Kidney (tissue), 14 donors: ENCODE results near the gene SMURF1. TPM values are rescaled to one million over a fixed set of nuclear protein-coding genes. Genes with fewer than 3 reads are reported as not detected.

Experiments
- DNase-seq, 5 donors: peaks; one replicate each; pipeline ENCODE4 v3.0.0-alpha.2; 2013 to 2020
- FAIRE-seq: peaks from 2 replicates; lab custom pipeline; 2012; peaks lifted over from hg19 to GRCh38; lab: Jason Lieb, UNC
- H3K27ac ChIP-seq, 2 donors: one replicate each; pipeline ENCODE4 v1.7.0; 2013; ENCODE audit warnings: low read depth in 2 of 2, low read length in 2 of 2, inconsistent platforms in 1 of 2
- H3K27me3 ChIP-seq: one replicate; pipeline ENCODE4 v1.7.1; 2013; ENCODE audit warnings: low read length, inconsistent platforms; ENCODE audit not compliant: control insufficient read depth, insufficient read depth
- H3K36me3 ChIP-seq, 3 donors: one replicate each; pipeline versions ENCODE4 v1.7.0 to v1.7.1; 2013; ENCODE audit warnings: low read length in 3 of 3, control low read depth in 1 of 3, inconsistent platforms in 1 of 3; ENCODE audit not compliant: insufficient read depth in 3 of 3, control insufficient read depth in 2 of 3
- H3K4me1 ChIP-seq, 3 donors: one replicate each; pipeline versions ENCODE4 v1.7.0 to v1.7.1; 2013; ENCODE audit warnings: low read length in 3 of 3, inconsistent platforms in 1 of 3, low read depth in 1 of 3; ENCODE audit not compliant: control insufficient read depth in 2 of 3, insufficient read depth in 2 of 3
- H3K4me3 ChIP-seq, 3 donors: one replicate each; pipeline versions ENCODE4 v1.7.0 to v1.8.1; 2013; ENCODE audit warnings: low read length in 3 of 3, control low read depth in 1 of 3, inconsistent platforms in 1 of 3
- H3K9ac ChIP-seq, 3 donors: one replicate each; pipeline versions ENCODE4 v1.7.0 to v1.7.1; 2013; ENCODE audit warnings: low read length in 3 of 3, control low read depth in 1 of 3, inconsistent platforms in 1 of 3
- H3K9me3 ChIP-seq, 3 donors: one replicate each; pipeline versions ENCODE4 v1.7.0 to v1.7.1; 2013; ENCODE audit warnings: low read length in 3 of 3, control low read depth in 1 of 3, inconsistent platforms in 1 of 3; ENCODE audit not compliant: control insufficient read depth in 2 of 3, insufficient read depth in 1 of 3
- intact Hi-C: fragments of 100-400 bp; cut with DNase I; formaldehyde crosslinking; loops from one replicate; pipeline ENCODE4 v1.11.1; 2022
- polyA plus RNA-seq: library from polyadenylated mRNA; stranded (reverse); fragments of 350-450 nt; fragmentation: Illumina TruSeq; extraction: RNeasy Lipid Tissue Mini Kit (QIAGEN cat#74804); gene quantifications from one replicate; pipeline ENCODE4 v1.2.3, GENCODE V29; 2014; ENCODE audit warnings: low read depth, low replicate concordance; ENCODE audit not compliant: insufficient read depth
- total RNA-seq: library from RNA; stranded (reverse); fragmentation: NEBNext Ultra II Directional; extraction: Animal tissue kit (Norgen Biotek cat#: 25700); gene quantifications from one replicate; pipeline ENCODE4 v1.2.1, GENCODE V29; 2021
- TF ChIP-seq, protein P1 (sequence below): IDR thresholded peaks from 3 replicates; pipeline ENCODE4 v1.5.1; 2012; ENCODE audit warnings: mild to moderate bottlenecking, moderate library complexity, borderline replicate concordance; ENCODE audit not compliant: insufficient read depth; ENCODE audit errors: extremely low read depth
- donor health status: control.
- donor health status: control.
- donor health status: control.
- donor health status: control.
- donor health status: control.
- donor health status: DM: yes; HTN: yes; CAD: no.
- donor health status: Normal renal cell carcinoma (clear cell type).

Gene SMURF1
- total and polyA plus RNA-seq, 2 donors from 2014 or later: 6.3 to 29.8 TPM

- Histone ChIP-seq H3K4me3 (no peak overlapping the region), H3K4me1 (peaks cover 0 to 5% (median 0%) of the 10 kb centered on the region in 3 donors), H3K9me3 (no peaks in the 10 kb centered on the region), H3K27ac (peak overlapping the region in 1 of 2 donors; percentile 71), H3K36me3 (peaks cover 0 to 55% (median 35%) of the 10 kb centered on the region in 3 donors), H3K9ac (no peak overlapping the region), H3K27me3 (no peaks in the 10 kb centered on the region)
- TF ChIP-seq, protein P1, sequence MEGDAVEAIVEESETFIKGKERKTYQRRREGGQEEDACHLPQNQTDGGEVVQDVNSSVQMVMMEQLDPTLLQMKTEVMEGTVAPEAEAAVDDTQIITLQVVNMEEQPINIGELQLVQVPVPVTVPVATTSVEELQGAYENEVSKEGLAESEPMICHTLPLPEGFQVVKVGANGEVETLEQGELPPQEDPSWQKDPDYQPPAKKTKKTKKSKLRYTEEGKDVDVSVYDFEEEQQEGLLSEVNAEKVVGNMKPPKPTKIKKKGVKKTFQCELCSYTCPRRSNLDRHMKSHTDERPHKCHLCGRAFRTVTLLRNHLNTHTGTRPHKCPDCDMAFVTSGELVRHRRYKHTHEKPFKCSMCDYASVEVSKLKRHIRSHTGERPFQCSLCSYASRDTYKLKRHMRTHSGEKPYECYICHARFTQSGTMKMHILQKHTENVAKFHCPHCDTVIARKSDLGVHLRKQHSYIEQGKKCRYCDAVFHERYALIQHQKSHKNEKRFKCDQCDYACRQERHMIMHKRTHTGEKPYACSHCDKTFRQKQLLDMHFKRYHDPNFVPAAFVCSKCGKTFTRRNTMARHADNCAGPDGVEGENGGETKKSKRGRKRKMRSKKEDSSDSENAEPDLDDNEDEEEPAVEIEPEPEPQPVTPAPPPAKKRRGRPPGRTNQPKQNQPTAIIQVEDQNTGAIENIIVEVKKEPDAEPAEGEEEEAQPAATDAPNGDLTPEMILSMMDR: no peak
- intact Hi-C loops: no loop called here
- DNase-seq (no peak), FAIRE-seq (no peak)
Observed at GRCh38 chr7:99030457-99030856, 113.5 kb downstream of the SMURF1 start.

GRCh38 chr7:99029466-99030435 lies 114.2 kb downstream of the SMURF1 start:
- Histone ChIP-seq H3K4me1 (peaks cover 0 to 5% (median 0%) of the 10 kb centered on the region in 3 donors), H3K9ac (no peak overlapping the region), H3K36me3 (peaks cover 0 to 54% (median 30%) of the 10 kb centered on the region in 3 donors), H3K27ac (peak overlapping the region in 1 of 2 donors; percentile 71), H3K9me3 (no peaks in the 10 kb centered on the region), H3K4me3 (no peak overlapping the region), H3K27me3 (no peaks in the 10 kb centered on the region)
- DNase-seq: no peak
- no peak for FAIRE-seq
- intact Hi-C loops: no loop called here
- TF ChIP-seq, protein P1: no peak

DNA sequence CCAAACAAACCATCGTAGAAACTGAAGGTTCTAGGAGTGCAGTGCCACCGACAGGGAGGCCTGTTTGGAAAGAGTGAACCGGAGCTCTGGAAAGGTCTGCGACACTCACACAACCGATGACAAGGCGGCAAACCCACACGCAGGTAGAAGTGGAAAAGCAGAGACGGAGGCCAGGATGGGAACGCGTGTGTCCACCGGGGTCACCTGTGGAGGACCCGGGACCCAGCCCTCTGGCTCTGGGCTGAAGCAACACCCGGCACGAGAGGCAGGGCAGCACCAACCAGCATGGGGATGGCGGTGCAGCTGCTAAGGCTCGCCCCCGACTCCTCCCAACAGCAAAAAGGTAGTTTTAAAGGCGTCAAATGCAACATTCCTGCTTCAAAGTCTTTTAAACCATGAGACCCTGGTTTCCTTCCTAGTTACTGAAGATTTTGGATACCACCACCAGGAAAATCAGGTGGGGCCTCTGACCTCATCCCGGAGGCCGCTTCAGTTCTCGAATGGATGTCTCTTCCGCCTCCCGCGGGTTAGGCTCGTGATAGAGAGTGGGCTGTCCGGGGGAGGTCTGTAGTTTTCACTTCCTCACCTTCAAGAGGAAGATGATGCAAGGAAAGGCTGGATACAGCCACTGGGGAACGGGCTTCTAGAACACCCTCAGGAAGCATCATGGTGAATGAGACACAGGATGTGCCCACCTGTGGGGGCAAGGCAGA lies 115.5 kb downstream of the SMURF1 start:
- H3K9ac ChIP-seq: no peak overlapping the region
- peaks cover 0 to 44% (median 23%) of the 10 kb centered on the region in 3 donors for H3K36me3 ChIP-seq
- TF ChIP-seq, protein P1: no peak
- H3K27me3 ChIP-seq: no peaks in the 10 kb centered on the region
- FAIRE-seq (no peak), DNase-seq (no peak)
- H3K9me3 ChIP-seq: no peaks in the 10 kb centered on the region
- H3K4me1 ChIP-seq: peaks cover 0 to 5% (median 0%) of the 10 kb centered on the region in 3 donors
- H3K4me3 ChIP-seq: no peak overlapping the region
- intact Hi-C loops: no loop called here
- no peak overlapping the region for H3K27ac ChIP-seq
